ENCODE measurements around the gene PLAAT1.

The PLAAT1 gene

DNA sequence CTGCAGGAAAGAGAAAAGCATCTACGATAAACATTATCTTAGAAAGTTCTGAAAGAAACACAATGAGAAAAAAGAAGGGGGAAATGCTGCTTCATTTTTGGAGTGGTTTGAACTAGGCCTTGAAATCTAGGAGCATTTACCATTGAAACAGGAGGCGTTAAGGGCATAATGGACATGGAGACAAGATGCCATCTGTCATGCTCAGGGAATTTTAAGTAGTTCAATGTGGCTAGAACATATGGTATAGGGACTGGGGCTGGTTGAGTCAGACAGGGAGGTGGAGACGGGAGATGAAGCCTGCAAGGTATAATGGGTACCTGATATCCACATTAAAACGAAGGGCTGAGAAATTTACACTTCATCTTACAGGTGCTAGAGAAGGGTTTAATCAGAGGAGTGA is 10.4 kb upstream of the PLAAT1 start:
- CTCF ChIA-PET = no interaction called here
- no peak for DNase-seq (ENCODE audit: extremely low spot score)
- TF ChIP-seq, protein P1, sequence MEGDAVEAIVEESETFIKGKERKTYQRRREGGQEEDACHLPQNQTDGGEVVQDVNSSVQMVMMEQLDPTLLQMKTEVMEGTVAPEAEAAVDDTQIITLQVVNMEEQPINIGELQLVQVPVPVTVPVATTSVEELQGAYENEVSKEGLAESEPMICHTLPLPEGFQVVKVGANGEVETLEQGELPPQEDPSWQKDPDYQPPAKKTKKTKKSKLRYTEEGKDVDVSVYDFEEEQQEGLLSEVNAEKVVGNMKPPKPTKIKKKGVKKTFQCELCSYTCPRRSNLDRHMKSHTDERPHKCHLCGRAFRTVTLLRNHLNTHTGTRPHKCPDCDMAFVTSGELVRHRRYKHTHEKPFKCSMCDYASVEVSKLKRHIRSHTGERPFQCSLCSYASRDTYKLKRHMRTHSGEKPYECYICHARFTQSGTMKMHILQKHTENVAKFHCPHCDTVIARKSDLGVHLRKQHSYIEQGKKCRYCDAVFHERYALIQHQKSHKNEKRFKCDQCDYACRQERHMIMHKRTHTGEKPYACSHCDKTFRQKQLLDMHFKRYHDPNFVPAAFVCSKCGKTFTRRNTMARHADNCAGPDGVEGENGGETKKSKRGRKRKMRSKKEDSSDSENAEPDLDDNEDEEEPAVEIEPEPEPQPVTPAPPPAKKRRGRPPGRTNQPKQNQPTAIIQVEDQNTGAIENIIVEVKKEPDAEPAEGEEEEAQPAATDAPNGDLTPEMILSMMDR (IDR thresholded peaks at IDR 0.05; ENCODE audit: control extremely low read depth, extremely low read depth, low read depth, missing control alignments) = no peak
- POLR2A ChIA-PET = no interaction called here

DNA sequence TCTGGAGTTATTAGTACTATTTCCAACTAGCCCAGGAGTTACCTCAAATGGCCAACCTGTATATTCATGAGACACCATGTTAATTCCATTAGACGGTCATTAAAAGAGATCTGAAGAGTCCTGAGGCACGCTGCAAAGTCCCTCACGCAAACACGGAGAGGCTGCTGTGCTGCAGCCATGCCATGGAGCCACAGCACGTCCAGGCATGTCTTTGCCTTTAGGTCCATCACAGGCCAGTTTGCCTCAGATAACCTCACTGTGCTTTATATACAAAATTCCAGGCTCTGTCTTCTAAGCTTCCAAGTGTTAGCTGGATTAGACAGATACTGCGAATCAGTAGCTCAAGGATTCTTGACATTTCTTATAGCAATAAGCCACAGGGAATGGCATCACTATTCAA is 9.8 kb upstream of the PLAAT1 start:
- ChIA-PET CTCF (no interaction called here), POLR2A (no interaction called here)
- TF ChIP-seq, protein P1 (IDR thresholded peaks at IDR 0.05; ENCODE audit: control extremely low read depth, extremely low read depth, low read depth, missing control alignments) = no peak
- DNase-seq (ENCODE audit: extremely low spot score) = no peak

DNA sequence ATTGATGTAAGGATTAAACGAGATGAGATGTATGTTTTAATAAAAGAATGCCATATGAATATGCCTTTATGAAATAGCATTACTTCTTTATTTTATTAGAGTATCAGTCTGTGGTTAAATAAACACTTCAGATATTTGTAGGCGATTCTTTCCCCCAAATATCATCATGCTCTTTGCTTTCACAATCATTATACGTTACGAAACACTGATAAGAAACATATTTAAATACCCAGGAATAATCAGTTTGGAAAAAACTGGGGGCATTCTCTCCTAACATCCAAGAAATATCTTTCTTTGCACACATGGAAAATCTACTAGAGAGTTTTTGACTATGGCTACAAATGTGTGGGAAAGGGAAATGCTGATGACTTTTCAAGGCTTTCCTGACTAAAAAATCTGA is 4.4 kb upstream of the PLAAT1 start:
- CTCF ChIA-PET = no interaction called here
- TF ChIP-seq, protein P1 (IDR thresholded peaks at IDR 0.05; ENCODE audit: control extremely low read depth, extremely low read depth, low read depth, missing control alignments) = no peak
- POLR2A ChIA-PET = no interaction called here
- no peak for DNase-seq (ENCODE audit: extremely low spot score)

DNA sequence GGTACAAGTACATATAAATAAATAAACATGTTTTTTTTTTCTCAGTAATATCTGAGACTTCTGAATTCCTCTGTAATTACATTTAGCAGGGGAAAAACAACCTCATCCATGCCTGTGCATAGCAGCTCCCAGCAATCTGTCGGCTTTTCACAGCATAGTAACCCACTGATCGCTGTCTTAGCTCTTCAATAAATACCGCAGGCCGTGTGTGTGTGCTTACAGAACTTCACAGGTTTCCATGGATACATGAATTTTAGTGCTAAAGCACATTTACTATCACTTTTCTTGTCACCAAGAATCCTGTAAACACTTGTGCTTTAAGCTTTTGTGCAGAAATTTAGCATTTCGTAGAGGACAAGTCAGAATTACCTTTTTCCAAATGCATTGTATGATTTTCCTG is 4.0 kb upstream of the PLAAT1 start:
- DNase-seq (ENCODE audit: extremely low spot score) = no peak
- TF ChIP-seq, protein P1 (IDR thresholded peaks at IDR 0.05; ENCODE audit: control extremely low read depth, extremely low read depth, low read depth, missing control alignments) = no peak
- ChIA-PET POLR2A (no interaction called here), CTCF (no interaction called here)

DNA sequence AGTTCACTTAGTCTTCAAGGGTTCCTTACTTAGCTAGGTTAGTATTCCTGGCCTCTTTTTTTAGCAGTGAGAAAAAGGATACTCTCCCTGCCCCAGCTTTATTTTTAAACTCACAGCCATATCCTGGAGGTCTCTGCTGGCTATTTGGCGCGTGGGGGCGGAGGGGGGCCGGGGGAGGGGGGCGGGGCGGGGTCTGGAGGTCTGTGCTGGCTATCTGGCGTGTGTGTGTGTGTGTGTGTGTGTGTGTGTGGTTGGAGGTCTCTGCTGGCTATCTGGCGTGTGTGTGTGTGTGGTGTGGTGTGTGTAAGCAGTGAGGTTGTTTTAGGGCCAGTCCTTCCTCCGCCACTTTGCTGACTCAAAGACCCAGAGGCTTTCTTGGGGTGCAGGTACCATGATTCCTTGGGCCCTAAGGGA is 579 bp upstream of the PLAAT1 start:
- TF ChIP-seq, protein P1 (IDR thresholded peaks at IDR 0.05; ENCODE audit: control extremely low read depth, extremely low read depth, low read depth, missing control alignments) = no peak
- CTCF ChIA-PET = interaction anchor here (1.1 kb wide), 1 partner anchor 14 kb away, joined by 3 read pairs; no protein-coding TSS in a partner anchor
- no peak for DNase-seq (ENCODE audit: extremely low spot score)
- POLR2A ChIA-PET = no interaction called here

DNA sequence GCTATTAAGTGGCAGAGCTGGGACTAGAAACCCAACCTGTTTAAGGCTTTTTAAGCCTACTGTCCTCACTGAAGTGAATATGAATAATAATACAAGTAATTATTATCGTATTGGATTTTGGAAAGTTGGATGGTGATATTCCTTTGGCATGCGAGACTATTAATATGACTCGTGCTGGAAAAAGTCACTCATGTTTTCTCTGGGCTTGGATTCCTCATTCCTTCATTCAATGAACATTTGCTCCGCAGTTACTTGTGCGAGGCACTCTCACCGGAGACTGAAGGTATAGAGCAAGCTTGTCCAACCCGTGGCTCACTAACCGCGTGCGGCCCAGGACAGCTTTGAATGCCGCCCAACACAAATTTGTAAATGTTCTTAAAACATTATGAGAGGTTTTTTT is 694 bp downstream of the PLAAT1 start:
- ChIA-PET POLR2A (no interaction called here), CTCF (no interaction called here)
- DNase-seq (ENCODE audit: extremely low spot score) = no peak
- TF ChIP-seq, protein P1 (IDR thresholded peaks at IDR 0.05; ENCODE audit: control extremely low read depth, extremely low read depth, low read depth, missing control alignments) = no peak

DNA sequence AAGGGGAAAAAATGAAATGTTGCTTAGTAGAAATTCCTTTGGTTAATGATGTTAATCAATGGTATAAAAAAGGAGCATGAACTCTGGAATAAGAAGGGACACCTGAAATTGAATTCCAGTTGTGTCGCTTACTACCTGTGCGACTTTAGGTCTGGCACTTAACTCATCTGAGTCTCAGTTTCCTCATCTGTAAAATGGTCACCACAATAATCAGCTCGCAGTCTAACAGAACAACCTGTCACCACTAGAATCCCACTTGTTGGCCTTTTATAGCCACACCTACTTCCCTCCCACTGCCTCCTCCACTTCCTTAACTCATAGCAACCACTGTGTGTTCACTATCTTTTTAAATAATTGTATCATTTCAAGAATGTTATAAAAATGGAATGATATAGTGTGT is 2.5 kb downstream of the PLAAT1 start:
- no peak for DNase-seq (ENCODE audit: extremely low spot score)
- TF ChIP-seq, protein P1 (IDR thresholded peaks at IDR 0.05; ENCODE audit: control extremely low read depth, extremely low read depth, low read depth, missing control alignments) = no peak
- POLR2A ChIA-PET = no interaction called here
- CTCF ChIA-PET = no interaction called here
